Stimulated activated effector memory CD8-positive, alpha-beta T cell treated with anti-CD3 and anti-CD28 coated beads, Interleukin-12 subunit alpha, Interleukin-12 subunit beta, amount 100 ng/mL, for 72 hours (primary cell): Measurements from ENCODE around the gene TMEM263.

Experiments
- ATAC-seq: fragments of 150-1000 bp; cut with Tn5 transposase; 2 replicates; pipeline ENCODE4 v1.10.0; 2021
- DNase-seq, 2 donors: peaks; one replicate each; pipeline ENCODE4 v3.0.0; 2021 to 2022; ENCODE audit warnings: low spot score in 2 of 2
- H3K27ac Mint-ChIP-seq: one replicate; pipeline ENCODE4 v1.8.0; 2022; ENCODE audit warnings: mild to moderate bottlenecking, mixed read lengths
- H3K36me3 Mint-ChIP-seq: one replicate; pipeline ENCODE4 v1.8.0; 2022; ENCODE audit warnings: mild to moderate bottlenecking, mixed read lengths
- H3K4me1 Mint-ChIP-seq: one replicate; pipeline ENCODE4 v1.8.0; 2022; ENCODE audit warnings: mixed read lengths
- H3K4me3 Mint-ChIP-seq: one replicate; pipeline ENCODE4 v1.8.0; 2022; ENCODE audit warnings: mild to moderate bottlenecking, mixed read lengths
- H3K9me3 Mint-ChIP-seq: one replicate; pipeline ENCODE4 v1.8.0; 2022; ENCODE audit warnings: mixed read lengths

TMEM263 gene

DNA sequence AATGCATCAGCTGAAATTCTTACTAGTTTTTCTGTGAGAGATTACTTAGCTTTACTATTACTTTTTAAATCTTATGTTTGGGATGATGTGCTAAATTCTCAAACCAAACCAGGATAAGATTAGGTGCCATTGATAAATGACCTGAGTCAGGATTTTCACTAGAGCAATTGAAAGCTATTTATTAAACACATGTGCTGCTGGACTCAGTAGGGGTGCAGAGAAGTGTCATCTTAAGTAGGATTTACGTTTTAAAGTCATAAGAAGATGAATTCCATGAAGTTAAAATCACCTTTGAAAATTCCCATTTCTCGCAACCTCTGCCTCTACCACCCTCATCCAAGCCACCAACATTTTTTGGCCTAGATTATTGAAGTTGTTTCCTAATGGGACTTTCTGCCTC lies 8.8 kb downstream of the TMEM263 start:
- DNase-seq, result no peak
- no peaks in the 10 kb centered on the region for H3K9me3 Mint-ChIP-seq
- H3K4me1 Mint-ChIP-seq, result peaks cover 25% of the 10 kb centered on the region
- no peak for ATAC-seq
- H3K4me3 Mint-ChIP-seq, result no peak overlapping the region
- H3K36me3 Mint-ChIP-seq, result peaks cover 71% of the 10 kb centered on the region
- no peak overlapping the region for H3K27ac Mint-ChIP-seq

DNA sequence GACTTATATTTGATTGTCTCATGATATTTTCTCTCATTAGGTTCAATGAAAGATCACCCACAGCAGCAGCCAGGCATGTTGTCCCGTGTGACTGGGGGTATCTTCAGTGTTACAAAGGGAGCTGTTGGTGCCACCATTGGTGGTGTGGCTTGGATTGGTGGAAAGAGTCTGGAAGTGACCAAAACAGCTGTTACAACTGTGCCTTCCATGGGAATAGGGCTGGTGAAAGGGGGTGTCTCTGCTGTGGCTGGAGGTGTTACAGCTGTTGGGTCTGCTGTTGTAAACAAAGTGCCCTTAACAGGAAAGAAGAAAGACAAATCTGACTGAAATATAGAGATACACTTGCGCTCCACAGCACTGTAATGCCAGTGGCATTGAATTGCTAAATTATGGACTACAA lies 15.4 kb downstream of the TMEM263 start:
- ATAC-seq (no peak), DNase-seq (no peak)
- H3K36me3 Mint-ChIP-seq, result peaks cover 76% of the 10 kb centered on the region
- H3K9me3 Mint-ChIP-seq, result no peaks in the 10 kb centered on the region
- H3K4me3 Mint-ChIP-seq, result no peak overlapping the region
- peak overlapping the region; percentile 11 for H3K27ac Mint-ChIP-seq
- H3K4me1 Mint-ChIP-seq, result peaks cover 14% of the 10 kb centered on the region

DNA sequence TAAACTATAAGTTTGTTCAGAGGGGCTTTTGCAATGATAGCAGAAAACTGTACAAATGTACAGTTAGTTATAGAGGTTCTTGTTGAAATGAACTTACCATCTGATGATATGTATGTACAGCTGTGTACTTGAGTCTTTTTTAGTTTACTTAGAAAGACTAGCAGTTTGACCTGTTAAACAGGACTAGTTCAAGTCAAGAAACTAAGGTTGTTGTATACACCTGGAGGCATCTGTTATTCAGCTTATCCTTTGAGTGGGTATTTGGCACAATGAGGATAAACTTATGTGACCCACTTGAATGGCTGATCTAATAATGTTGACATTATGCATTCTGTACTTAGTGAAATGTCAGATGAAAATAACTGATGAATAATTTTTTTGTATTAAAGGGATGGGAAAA lies 17.8 kb downstream of the TMEM263 start:
- Mint-ChIP-seq H3K4me3 (no peak overlapping the region), H3K36me3 (peaks cover 57% of the 10 kb centered on the region), H3K4me1 (peaks cover 17% of the 10 kb centered on the region), H3K9me3 (no peaks in the 10 kb centered on the region), H3K27ac (no peak overlapping the region)
- ATAC-seq (no peak), DNase-seq (no peak)

DNA sequence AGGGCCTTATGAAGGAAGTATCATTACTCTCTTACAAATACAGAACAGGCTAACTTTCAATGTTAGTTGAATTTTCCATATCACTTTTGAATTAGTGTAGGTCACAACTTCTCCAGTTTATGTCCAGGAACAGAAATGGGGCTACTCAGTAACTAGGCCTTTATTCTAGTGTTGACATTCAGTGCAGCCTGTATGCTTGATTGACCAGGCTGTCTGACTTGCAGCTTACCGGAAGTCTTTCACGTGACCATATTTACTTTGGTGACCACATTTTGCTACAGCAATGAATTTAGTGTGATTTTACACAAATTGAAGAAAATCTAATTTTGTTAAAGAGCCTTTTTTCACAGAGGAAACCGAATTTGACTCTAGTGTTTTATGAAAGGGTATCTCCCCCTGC lies 18.8 kb downstream of the TMEM263 start:
- H3K36me3 Mint-ChIP-seq, result peaks cover 48% of the 10 kb centered on the region
- H3K27ac Mint-ChIP-seq, result peak overlapping the region; percentile 45
- DNase-seq, result no peak
- no peaks in the 10 kb centered on the region for H3K9me3 Mint-ChIP-seq
- no peak overlapping the region for H3K4me3 Mint-ChIP-seq
- ATAC-seq, result no peak
- H3K4me1 Mint-ChIP-seq, result peaks cover 17% of the 10 kb centered on the region

DNA sequence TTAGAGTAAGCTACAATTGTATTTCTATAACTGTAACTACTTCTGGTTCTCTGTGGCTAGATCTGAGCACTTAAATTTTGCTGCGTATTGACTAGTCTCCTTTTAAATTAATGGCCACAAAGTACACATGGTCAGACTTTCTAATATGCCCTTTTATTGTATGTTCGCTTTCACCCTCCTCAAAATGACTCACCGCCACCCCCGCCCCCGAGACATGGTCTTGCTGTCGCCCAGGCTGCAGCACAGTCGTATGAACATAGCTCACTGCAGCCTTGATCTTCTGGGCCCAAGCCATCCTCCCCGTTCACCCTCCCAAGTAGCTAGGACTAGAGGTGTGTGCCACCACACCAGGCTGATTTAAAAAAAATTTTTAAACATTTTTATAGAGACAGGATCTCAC lies 19.4 kb downstream of the TMEM263 start:
- Mint-ChIP-seq H3K9me3 (no peaks in the 10 kb centered on the region), H3K27ac (no peak overlapping the region), H3K4me1 (peaks cover 17% of the 10 kb centered on the region), H3K4me3 (no peak overlapping the region), H3K36me3 (peaks cover 43% of the 10 kb centered on the region)
- ATAC-seq (no peak), DNase-seq (no peak)

DNA sequence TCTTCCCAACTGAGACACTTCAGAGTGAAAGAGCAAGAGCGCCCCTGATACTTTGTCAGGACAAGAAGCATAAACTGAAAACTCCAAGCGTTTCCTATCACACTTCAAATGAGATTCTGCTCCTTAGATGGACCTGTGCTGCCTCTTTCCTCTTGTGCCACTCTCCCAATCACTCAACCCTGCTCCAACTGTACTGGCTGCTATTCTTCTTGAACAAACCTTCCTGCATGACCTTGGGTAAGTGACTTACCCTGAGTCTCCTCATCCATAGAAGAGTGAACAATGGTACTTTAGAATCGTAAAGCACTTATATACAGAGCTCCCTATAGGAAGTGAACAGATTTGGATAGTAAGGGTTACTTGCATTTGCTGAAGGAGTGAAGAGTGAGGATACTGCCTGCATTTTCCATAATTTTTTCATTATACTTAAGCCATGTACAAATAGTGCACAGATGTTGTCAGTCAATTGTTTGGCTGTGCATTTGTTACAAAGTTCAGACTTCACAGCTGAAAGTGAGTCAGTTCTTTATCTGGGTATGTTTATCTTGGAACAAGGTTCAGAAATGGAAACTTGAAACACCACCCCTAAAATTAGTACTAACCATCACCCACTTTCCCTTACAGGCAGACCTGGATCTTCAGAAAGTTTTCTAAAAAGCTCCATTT lies 20.4 kb downstream of the TMEM263 start:
- peaks cover 34% of the 10 kb centered on the region for H3K36me3 Mint-ChIP-seq
- peaks cover 13% of the 10 kb centered on the region for H3K4me1 Mint-ChIP-seq
- ATAC-seq (no peak), DNase-seq (no peak)
- no peaks in the 10 kb centered on the region for H3K9me3 Mint-ChIP-seq
- H3K27ac Mint-ChIP-seq, result peak overlapping the region; percentile 2
- no peak overlapping the region for H3K4me3 Mint-ChIP-seq

DNA sequence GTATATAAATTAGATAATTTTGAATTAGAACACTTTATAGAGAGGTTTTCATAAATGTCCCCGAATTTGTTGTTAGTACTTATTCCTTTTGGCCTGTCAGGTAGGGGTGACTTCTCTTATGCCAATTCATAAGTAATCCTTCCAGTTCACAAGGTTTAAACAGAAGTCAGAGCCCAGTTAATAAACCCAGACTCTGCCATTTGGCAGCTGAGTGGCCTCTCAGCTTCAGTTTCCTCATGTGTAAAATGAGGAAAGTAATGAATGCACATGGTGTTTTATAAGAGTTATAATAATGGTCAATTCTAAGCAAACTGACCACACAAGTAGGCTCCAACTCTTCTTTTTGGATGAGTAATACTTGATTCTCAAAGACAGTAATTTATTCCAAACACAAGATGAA lies 21.0 kb downstream of the TMEM263 start:
- DNase-seq (no peak), ATAC-seq (no peak)
- H3K9me3 Mint-ChIP-seq, result no peaks in the 10 kb centered on the region
- H3K4me3 Mint-ChIP-seq, result no peak overlapping the region
- H3K4me1 Mint-ChIP-seq, result peaks cover 11% of the 10 kb centered on the region
- peaks cover 29% of the 10 kb centered on the region for H3K36me3 Mint-ChIP-seq
- H3K27ac Mint-ChIP-seq, result no peak overlapping the region

DNA sequence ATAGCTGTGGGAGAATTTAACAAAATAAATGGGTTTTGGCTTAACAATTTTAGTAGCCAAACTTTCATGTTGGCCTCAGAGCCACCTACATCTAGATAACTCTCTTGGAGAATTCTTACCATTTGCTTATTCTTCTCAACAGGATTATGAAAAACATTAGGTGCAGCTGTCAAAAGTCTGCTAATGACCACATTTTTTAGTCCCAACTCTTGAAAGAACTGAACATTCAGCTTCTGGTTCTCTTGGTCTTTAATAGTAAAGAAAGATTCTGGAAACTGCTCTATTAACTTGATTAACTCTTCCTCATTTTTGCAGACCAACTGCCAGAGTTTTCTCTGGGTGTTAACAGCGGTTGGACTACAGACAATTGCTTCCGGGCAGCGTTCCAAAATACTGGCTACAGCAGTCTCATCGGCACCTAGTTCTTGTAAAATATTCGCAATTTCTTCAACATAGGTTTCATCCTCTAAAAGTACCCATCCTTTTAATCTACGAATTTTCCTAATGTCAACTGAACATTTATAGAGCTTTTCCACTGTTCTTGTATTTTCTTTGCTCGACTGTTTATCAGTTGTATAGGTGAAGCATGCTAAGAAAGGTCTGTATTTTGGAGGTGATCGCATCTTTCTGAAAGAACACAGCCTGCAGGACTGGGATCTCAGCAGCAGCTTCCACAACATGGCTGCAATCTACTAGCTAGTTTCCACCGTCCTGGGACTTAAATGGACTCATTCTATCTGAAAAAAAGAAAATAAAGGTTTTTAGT lies 22.5 kb downstream of the TMEM263 start:
- H3K36me3 Mint-ChIP-seq, result peaks cover 15% of the 10 kb centered on the region
- DNase-seq, result no peak
- no peaks in the 10 kb centered on the region for H3K9me3 Mint-ChIP-seq
- no peak for ATAC-seq
- H3K4me3 Mint-ChIP-seq, result no peak overlapping the region
- peaks cover 17% of the 10 kb centered on the region for H3K4me1 Mint-ChIP-seq
- no peak overlapping the region for H3K27ac Mint-ChIP-seq

DNA sequence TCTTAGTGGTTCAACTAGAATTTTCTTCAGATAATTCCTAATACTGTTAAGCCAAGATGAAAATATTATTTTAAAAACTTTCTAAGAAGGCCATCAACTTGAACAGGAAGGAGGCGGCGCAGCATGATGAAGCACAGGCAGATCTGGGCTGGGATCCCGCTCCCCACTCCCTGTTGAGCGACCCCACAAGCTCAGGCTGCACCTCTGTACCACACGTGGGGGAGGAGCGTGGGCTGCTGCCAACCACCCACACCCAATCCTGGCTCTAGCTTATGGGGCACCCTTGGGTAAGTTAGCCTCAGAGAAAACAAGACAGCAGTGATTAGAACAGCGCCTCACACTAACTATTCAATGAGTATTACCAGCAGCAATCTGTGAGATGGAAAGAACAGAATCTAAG lies 25.2 kb downstream of the TMEM263 start:
- H3K4me3 Mint-ChIP-seq, result no peak overlapping the region
- H3K9me3 Mint-ChIP-seq, result no peaks in the 10 kb centered on the region
- ATAC-seq, result no peak
- peaks cover 19% of the 10 kb centered on the region for H3K36me3 Mint-ChIP-seq
- H3K4me1 Mint-ChIP-seq, result peaks cover 37% of the 10 kb centered on the region
- H3K27ac Mint-ChIP-seq, result peak overlapping the region; percentile 15
- no peak for DNase-seq

DNA sequence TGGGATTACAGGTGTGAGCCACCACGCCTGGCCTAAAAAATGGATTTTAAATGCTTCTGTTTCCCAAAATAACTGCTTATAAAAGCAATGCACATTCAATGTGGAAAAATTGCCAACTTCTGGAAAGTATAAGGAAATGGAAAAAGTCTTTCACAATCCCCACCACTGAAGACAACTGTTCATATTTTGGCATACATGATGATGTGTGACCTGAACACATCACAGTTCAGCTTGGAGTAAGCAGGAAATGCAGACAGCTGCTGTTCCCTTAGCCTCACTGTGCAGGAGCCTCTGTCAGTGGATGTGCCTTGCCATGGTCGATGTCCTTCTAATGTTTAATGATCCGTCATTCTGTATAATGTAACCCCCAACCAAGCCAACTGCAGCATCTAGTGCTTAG lies 26.1 kb downstream of the TMEM263 start:
- Mint-ChIP-seq H3K36me3 (peaks cover 25% of the 10 kb centered on the region), H3K27ac (no peak overlapping the region)
- DNase-seq, result no peak

DNA sequence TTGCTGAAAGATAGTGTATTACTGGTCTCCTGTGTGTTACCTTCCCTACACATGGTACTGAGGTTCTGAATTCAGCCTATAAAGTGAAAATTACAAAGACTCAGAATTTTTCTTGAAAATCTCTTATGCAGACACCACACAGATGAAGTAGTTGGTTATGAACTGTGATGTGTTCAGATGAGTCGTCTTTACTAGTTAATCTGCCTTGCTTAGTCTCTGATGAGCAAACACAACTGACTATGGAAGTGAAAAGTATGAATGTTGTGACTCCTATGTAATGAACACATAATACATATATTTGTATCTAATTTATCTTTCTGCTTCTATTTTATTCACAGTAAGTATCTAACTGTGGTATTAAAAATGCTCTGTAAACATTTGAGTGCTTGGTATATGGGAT lies 26.5 kb downstream of the TMEM263 start:
- peaks cover 30% of the 10 kb centered on the region for H3K36me3 Mint-ChIP-seq
- no peak overlapping the region for H3K27ac Mint-ChIP-seq
- DNase-seq (no peak), ATAC-seq (peak; percentile 27)
- H3K9me3 Mint-ChIP-seq, result no peaks in the 10 kb centered on the region
- H3K4me1 Mint-ChIP-seq, result peaks cover 45% of the 10 kb centered on the region
- no peak overlapping the region for H3K4me3 Mint-ChIP-seq

More for the DNA sequence above, 26.1 kb downstream of the TMEM263 start:
- Mint-ChIP-seq H3K4me3 (no peak overlapping the region), H3K4me1 (peaks cover 41% of the 10 kb centered on the region), H3K9me3 (no peaks in the 10 kb centered on the region)
- no peak for ATAC-seq

DNA sequence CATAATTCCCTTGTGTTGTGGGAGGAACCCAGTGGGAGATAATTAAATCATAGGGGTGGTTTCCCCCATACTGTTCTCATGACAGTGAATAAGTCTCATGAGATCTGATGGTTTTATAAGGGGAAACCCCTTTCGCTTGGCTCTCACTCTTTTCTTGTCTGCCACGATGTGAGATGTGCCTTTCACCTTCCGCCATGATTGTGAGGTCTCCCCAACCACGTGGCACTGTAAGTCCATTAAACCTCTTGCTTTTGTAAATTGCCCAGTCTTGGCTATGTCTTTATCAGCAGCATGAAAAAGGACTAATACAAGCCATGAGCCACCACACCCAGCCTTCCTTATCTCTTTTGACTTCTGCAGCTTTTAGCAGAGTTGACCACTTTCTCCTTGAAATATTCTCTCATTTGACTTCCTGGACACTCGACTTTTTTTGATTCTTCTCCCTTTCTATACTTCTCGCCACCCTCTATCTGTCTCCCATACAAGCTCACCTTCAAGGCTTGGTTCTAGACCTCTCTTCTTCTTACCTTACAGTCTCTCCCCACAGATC lies 29.0 kb downstream of the TMEM263 start:
- DNase-seq (no peak), ATAC-seq (no peak)
- no peaks in the 10 kb centered on the region for H3K9me3 Mint-ChIP-seq
- H3K4me1 Mint-ChIP-seq, result peaks cover 51% of the 10 kb centered on the region
- no peak overlapping the region for H3K4me3 Mint-ChIP-seq
- peak overlapping the region; percentile 63 for H3K27ac Mint-ChIP-seq
- peaks cover 24% of the 10 kb centered on the region for H3K36me3 Mint-ChIP-seq

DNA sequence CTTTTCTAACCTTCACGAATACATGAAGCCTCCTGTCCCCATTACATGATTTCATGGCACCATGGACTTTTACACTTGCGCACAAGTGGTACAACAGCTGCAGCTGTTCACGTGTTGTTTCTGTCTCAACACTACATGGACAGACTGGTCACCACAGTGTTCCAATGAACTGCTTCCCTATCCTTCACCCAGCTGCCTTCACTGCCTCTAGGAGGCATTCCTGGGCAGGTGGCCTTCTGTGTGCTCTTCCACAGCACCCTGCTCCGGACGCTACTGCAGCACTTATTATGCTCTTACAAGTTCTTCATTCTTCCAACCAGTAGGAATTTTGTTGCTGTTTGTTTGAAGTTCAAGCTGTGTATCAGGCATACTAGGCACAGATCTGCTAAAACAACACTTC lies 29.8 kb downstream of the TMEM263 start:
- no peaks in the 10 kb centered on the region for H3K9me3 Mint-ChIP-seq
- peaks cover 51% of the 10 kb centered on the region for H3K4me1 Mint-ChIP-seq
- H3K27ac Mint-ChIP-seq, result peak overlapping the region; percentile 9
- DNase-seq (no peak), ATAC-seq (no peak)
- peak overlapping the region; percentile 96 for H3K4me3 Mint-ChIP-seq
- peaks cover 24% of the 10 kb centered on the region for H3K36me3 Mint-ChIP-seq

DNA sequence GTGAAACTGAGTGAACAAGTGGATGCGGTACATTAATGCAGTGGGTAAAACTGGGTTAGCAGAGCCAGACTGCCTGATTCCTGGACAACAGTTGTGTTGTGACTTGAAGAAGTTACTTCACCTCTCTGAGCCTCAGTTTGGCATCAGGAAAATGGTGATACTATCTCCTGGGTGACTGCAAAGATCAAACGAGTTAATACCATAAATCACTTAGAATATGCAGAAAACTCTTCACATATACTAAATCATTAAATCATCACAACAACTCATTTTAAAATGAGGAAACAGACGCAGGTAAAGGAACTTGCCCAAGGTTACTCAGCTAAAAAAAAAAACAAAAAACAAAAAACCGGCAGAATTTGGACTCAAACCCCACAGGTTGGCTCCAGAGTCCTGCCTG lies 30.4 kb downstream of the TMEM263 start:
- Mint-ChIP-seq H3K36me3 (peaks cover 24% of the 10 kb centered on the region), H3K9me3 (no peaks in the 10 kb centered on the region), H3K4me3 (peak overlapping the region; percentile 96), H3K4me1 (peaks cover 51% of the 10 kb centered on the region), H3K27ac (peak overlapping the region; percentile 95)
- DNase-seq, result no peak
- no peak for ATAC-seq

DNA sequence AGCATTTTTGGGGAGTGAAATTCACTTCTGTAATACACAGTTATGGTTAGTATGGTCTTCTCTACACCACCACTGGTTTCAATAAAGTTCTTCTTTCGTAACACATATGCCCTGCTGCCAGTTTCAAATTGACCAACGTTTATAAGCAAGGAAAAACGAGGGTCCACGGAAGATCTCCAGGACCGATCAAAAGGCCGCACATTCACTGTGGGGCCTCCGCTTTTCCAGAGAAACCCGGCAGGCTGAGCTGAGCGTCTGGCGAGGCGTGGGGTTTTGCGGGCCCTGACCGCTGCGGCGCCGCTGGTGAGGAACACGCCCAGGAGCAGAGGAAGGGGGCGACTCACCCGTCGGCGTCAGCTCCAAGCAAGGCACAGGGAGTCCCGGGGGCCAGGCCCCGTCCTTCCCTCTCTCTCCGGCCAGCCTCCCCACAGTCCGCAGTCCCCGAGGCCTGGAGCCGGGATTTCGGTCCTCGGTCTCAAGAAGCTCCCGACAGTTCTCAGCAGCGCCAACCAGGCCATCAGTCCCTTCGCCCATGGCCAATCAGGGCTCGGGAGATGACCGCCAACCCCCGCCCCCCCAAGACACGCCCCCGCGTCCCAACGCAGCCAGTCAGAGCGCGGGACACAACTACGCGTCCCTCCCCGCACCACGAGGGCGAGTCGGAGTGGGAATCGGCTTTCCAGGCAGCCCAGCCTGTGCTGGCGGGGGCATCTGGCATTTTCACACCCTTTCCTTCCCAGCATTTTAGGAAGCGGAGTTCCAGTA lies 31.1 kb downstream of the TMEM263 start, which contains the start of gene MTERF2:
TSS of gene MTERF2 (minus strand) at position 522 of the 765 bp plus-strand sequence. CDS start 8,432 bp downstream, outside the sequence.
- peak within 1 kb of the TSS; percentile 95 for H3K27ac Mint-ChIP-seq
- H3K4me3 Mint-ChIP-seq, result peak within 1 kb of the TSS; percentile 96
- DNase-seq, result peak; percentile 55 to 86
- H3K36me3 Mint-ChIP-seq, result peaks cover 24% of the 10 kb centered on the region
- peak; percentile 96 for ATAC-seq
- peaks cover 50% of the 10 kb centered on the region for H3K4me1 Mint-ChIP-seq
- H3K9me3 Mint-ChIP-seq, result no peaks in the 10 kb centered on the region
